MCF 10A (cell line): ENCODE data around the gene OBSL1. TPM values are rescaled to one million over a fixed set of nuclear protein-coding genes. Genes with fewer than 3 reads are reported as not detected.

Experiments used
- BruUV-seq: library from RNA; stranded (reverse); fragments of 400-500 nt; replicated peaks from 2 replicates; lab custom pipeline; 2021; lab: Mats Ljungman, UMichigan
- CTCF ChIA-PET: fragments of 300-600 bp; sonication (Branson Sonifier 250); formaldehyde crosslinking; extraction: SDS; loops from one replicate; lab custom pipeline; 2021; ENCODE audit warnings: antibody characterized with exemption, inconsistent platforms; lab: Yijun Ruan, JAX
- POLR2A ChIA-PET: fragments of 300-600, 350-650 bp; sonication (Branson Sonifier 250); formaldehyde crosslinking; extraction: SDS; loops from one replicate; lab custom pipeline; 2020; ENCODE audit warnings: antibody characterized with exemption, inconsistent platforms; lab: Yijun Ruan, JAX
- DNase-seq: peaks from one replicate; pipeline ENCODE4 v3.0.0-alpha.2; 2018; ENCODE audit not compliant: unreplicated experiment
- H3K27ac Mint-ChIP-seq: one replicate; pipeline ENCODE4 v1.8.0; 2022; ENCODE audit warnings: mild to moderate bottlenecking, low read depth, mixed read lengths; ENCODE audit not compliant: unreplicated experiment
- H3K27me3 Mint-ChIP-seq: one replicate; pipeline ENCODE4 v1.8.0; 2022; ENCODE audit warnings: mixed read lengths; ENCODE audit not compliant: insufficient read depth, unreplicated experiment
- H3K36me3 Mint-ChIP-seq: one replicate; pipeline ENCODE4 v1.8.0; 2022; ENCODE audit warnings: mild to moderate bottlenecking, moderate library complexity, mixed read lengths; ENCODE audit not compliant: insufficient read depth, unreplicated experiment
- H3K4me1 Mint-ChIP-seq: one replicate; pipeline ENCODE4 v1.8.0; 2022; ENCODE audit warnings: mixed read lengths; ENCODE audit not compliant: insufficient read depth, unreplicated experiment
- H3K4me3 Mint-ChIP-seq: one replicate; pipeline ENCODE4 v1.8.0; 2022; ENCODE audit warnings: mild to moderate bottlenecking, moderate library complexity, mixed read lengths; ENCODE audit not compliant: unreplicated experiment
- H3K9me3 Mint-ChIP-seq: one replicate; pipeline ENCODE4 v1.8.0; 2022; ENCODE audit warnings: mixed read lengths; ENCODE audit not compliant: unreplicated experiment
- CTCF ChIP-seq: fragments of 200-600 bp; IDR thresholded peaks from one replicate; pipeline ENCODE4 v1.8.0; 2022; ENCODE audit warnings: antibody characterized with exemption, mild to moderate bottlenecking; ENCODE audit not compliant: unreplicated experiment
- intact Hi-C: fragments of 100-400 bp; cut with micrococcal nuclease; formaldehyde crosslinking; loops from 2 replicates; pipeline ENCODE4 v1.14.1; 2022
- total RNA-seq: library from RNA; stranded (reverse); gene quantifications from 2 replicates; pipeline ENCODE4 v1.2.3, GENCODE V29; 2022

The OBSL1 gene
- total RNA-seq, 1 experiment from 2014 or later: 29.0 TPM

GRCh38 chr2:219557791-219558785 is 13.3 kb downstream of the OBSL1 start:
- no peak for DNase-seq
- no peak for TF ChIP-seq CTCF
- Mint-ChIP-seq H3K27me3 (no peaks in the 10 kb centered on the region), H3K4me3 (no peak overlapping the region), H3K36me3 (peaks cover 4% of the 10 kb centered on the region), H3K4me1 (no peaks in the 10 kb centered on the region), H3K27ac (no peak overlapping the region), H3K9me3 (no peaks in the 10 kb centered on the region)
- BruUV-seq: no TSS peak
- ChIA-PET CTCF (interaction anchor here (1.0 to 4.5 kb wide), 3 partner anchors 13 to 156 kb away, joined by 3 to 23 read pairs (median 22); partner anchors contain the start of genes CHPF, INHA, OBSL1 and TMEM198), POLR2A (interaction anchor here (1.5 kb wide), 1 partner anchor 13 kb away, joined by 6 read pairs; the partner anchor contains the start of gene OBSL1)
- intact Hi-C loops: no loop called here

- no peaks in the 10 kb centered on the region for H3K9me3 Mint-ChIP-seq
- intact Hi-C loops: no loop called here
Observed at GRCh38 chr2:219557320-219557719, 14.0 kb downstream of the OBSL1 start.

GRCh38 chr2:219556413-219556812 is 14.9 kb downstream of the OBSL1 start:
- Mint-ChIP-seq H3K4me1 (no peaks in the 10 kb centered on the region), H3K27me3 (no peaks in the 10 kb centered on the region), H3K36me3 (no peaks in the 10 kb centered on the region), H3K9me3 (no peaks in the 10 kb centered on the region), H3K27ac (no peak overlapping the region), H3K4me3 (no peak overlapping the region)
- no TSS peak for BruUV-seq
- ChIA-PET POLR2A (interaction anchor here (0.6 to 1.5 kb wide), 3 partner anchors 14 to 661 kb away, joined by 3 to 6 read pairs (median 3); partner anchors contain the start of gene OBSL1), CTCF (no interaction called here)
- intact Hi-C loops: no loop called here
- no peak for TF ChIP-seq CTCF
- no peak for DNase-seq

More at GRCh38 chr2:219557320-219557719, 14.0 kb downstream of the OBSL1 start:
- no peak for DNase-seq
- Mint-ChIP-seq H3K4me1 (no peaks in the 10 kb centered on the region), H3K36me3 (peaks cover 4% of the 10 kb centered on the region), H3K27ac (no peak overlapping the region), H3K4me3 (no peak overlapping the region), H3K27me3 (no peaks in the 10 kb centered on the region)
- TF ChIP-seq CTCF: no peak
- BruUV-seq: no TSS peak
- ChIA-PET CTCF (interaction anchor here (1.0 kb wide), 1 partner anchor 155 kb away, joined by 3 read pairs; no protein-coding TSS in a partner anchor), POLR2A (interaction anchor here (0.6 to 1.5 kb wide), 2 partner anchors 13 to 42 kb away, joined by 3 to 6 read pairs; partner anchors contain the start of gene OBSL1)

GRCh38 chr2:219555956-219556355 is 15.4 kb downstream of the OBSL1 start:
- H3K27me3 Mint-ChIP-seq: no peaks in the 10 kb centered on the region
- H3K36me3 Mint-ChIP-seq: no peaks in the 10 kb centered on the region
- H3K27ac Mint-ChIP-seq: no peak overlapping the region
- TF ChIP-seq CTCF: no peak
- no peaks in the 10 kb centered on the region for H3K9me3 Mint-ChIP-seq
- BruUV-seq: no TSS peak
- no peak for DNase-seq
- no peak overlapping the region for H3K4me3 Mint-ChIP-seq
- H3K4me1 Mint-ChIP-seq: peaks cover 3% of the 10 kb centered on the region
- POLR2A ChIA-PET: interaction anchor here (0.7 to 1.6 kb wide), 2 partner anchors 42 to 143 kb away, joined by 3 to 5 read pairs; partner anchors contain the start of gene STK11IP
- intact Hi-C loops: no loop called here
- CTCF ChIA-PET: interaction anchor here (0.7 kb wide), 1 partner anchor 87 kb away, joined by 3 read pairs; no protein-coding TSS in a partner anchor
